ENCODE results near the gene TMEM52. TPM values are rescaled to one million over a fixed set of nuclear protein-coding genes. Genes with fewer than 3 reads are reported as not detected.

TMEM52 gene
- total and polyA plus RNA-seq, 9 of the 15 experiments (the other 6 are each of a cell fraction or from before 2014, with no cell fraction given), result 0.37 to 22.5 (median 6.8) TPM

DNA sequence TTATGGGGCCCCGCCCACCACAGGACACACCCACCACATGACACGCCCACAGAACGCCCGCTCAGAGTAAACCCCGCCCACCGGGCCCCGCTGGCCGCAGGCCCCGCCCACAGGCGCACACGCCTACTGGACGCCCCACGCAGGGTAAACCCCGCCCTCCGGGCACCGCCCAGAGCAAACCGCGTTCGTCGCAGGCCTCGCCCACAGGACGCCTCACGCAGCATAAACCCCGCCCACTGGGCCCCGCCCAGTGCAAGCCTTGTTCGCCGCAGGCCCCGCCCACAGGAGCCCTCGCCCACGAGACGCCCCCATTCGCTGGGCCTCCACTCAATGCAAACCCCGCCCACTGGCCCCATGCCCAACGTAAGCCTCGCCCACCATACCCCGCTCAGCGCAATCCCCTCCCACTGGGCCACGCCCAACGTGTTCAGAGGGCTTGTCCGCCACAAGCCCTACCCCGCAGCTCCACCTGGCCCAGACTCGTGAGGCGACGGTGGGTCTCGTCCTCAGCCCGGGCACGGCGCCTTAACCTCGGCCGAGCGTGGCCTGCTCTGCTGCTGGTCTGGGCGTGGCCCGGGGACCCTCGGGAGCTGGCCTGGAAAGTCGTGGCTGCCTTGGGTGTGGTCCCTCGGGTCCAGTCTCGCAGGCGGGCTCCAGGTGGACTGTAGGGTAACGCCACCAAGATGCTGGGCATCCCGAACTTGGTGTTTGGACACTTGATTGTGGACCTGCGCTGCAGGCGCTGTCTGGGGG is 401 bp upstream of the TMEM52 start (continued):
- TF ChIP-seq, protein P1, sequence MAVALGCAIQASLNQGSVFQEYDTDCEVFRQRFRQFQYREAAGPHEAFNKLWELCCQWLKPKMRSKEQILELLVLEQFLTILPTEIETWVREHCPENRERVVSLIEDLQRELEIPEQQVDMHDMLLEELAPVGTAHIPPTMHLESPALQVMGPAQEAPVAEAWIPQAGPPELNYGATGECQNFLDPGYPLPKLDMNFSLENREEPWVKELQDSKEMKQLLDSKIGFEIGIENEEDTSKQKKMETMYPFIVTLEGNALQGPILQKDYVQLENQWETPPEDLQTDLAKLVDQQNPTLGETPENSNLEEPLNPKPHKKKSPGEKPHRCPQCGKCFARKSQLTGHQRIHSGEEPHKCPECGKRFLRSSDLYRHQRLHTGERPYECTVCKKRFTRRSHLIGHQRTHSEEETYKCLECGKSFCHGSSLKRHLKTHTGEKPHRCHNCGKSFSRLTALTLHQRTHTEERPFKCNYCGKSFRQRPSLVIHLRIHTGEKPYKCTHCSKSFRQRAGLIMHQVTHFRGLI (CRISPR knock-in tag; IDR thresholded peaks at IDR 0.05), result no peak
- TF ChIP-seq, protein P2, sequence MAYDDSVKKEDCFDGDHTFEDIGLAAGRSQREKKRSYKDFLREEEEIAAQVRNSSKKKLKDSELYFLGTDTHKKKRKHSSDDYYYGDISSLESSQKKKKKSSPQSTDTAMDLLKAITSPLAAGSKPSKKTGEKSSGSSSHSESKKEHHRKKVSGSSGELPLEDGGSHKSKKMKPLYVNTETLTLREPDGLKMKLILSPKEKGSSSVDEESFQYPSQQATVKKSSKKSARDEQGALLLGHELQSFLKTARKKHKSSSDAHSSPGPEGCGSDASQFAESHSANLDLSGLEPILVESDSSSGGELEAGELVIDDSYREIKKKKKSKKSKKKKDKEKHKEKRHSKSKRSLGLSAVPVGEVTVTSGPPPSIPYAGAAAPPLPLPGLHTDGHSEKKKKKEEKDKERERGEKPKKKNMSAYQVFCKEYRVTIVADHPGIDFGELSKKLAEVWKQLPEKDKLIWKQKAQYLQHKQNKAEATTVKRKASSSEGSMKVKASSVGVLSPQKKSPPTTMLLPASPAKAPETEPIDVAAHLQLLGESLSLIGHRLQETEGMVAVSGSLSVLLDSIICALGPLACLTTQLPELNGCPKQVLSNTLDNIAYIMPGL (CRISPR knock-in tag; IDR thresholded peaks at IDR 0.05), result no peak
- TF ChIP-seq PPARD (CRISPR knock-in tag; IDR thresholded peaks at IDR 0.05) (no peak), WHSC1 (IDR thresholded peaks at IDR 0.05; ENCODE audit: low read length) (no peak), HDGF (IDR thresholded peaks at IDR 0.05) (peak; percentile 97), ZNF77 (CRISPR knock-in tag; IDR thresholded peaks at IDR 0.05) (no peak), MECOM (CRISPR knock-in tag; IDR thresholded peaks at IDR 0.05) (no peak), RAD51 (IDR thresholded peaks at IDR 0.05; ENCODE audit: borderline replicate concordance, low read depth) (no peak; the same call in 1 of the 2 replicates), MCM2 (IDR thresholded peaks at IDR 0.05; ENCODE audit: low read depth) (no peak), MBD2 (IDR thresholded peaks at IDR 0.05; ENCODE audit: borderline replicate concordance, low read depth) (peak; percentile 72; the same call in 1 of the 2 replicates), SMAD1 (IDR thresholded peaks at IDR 0.05; ENCODE audit: low read depth, low read length, partially characterized antibody) (no peak), L3MBTL2 (IDR thresholded peaks at IDR 0.05) (peak; percentile 85)
- TF ChIP-seq, protein P3, sequence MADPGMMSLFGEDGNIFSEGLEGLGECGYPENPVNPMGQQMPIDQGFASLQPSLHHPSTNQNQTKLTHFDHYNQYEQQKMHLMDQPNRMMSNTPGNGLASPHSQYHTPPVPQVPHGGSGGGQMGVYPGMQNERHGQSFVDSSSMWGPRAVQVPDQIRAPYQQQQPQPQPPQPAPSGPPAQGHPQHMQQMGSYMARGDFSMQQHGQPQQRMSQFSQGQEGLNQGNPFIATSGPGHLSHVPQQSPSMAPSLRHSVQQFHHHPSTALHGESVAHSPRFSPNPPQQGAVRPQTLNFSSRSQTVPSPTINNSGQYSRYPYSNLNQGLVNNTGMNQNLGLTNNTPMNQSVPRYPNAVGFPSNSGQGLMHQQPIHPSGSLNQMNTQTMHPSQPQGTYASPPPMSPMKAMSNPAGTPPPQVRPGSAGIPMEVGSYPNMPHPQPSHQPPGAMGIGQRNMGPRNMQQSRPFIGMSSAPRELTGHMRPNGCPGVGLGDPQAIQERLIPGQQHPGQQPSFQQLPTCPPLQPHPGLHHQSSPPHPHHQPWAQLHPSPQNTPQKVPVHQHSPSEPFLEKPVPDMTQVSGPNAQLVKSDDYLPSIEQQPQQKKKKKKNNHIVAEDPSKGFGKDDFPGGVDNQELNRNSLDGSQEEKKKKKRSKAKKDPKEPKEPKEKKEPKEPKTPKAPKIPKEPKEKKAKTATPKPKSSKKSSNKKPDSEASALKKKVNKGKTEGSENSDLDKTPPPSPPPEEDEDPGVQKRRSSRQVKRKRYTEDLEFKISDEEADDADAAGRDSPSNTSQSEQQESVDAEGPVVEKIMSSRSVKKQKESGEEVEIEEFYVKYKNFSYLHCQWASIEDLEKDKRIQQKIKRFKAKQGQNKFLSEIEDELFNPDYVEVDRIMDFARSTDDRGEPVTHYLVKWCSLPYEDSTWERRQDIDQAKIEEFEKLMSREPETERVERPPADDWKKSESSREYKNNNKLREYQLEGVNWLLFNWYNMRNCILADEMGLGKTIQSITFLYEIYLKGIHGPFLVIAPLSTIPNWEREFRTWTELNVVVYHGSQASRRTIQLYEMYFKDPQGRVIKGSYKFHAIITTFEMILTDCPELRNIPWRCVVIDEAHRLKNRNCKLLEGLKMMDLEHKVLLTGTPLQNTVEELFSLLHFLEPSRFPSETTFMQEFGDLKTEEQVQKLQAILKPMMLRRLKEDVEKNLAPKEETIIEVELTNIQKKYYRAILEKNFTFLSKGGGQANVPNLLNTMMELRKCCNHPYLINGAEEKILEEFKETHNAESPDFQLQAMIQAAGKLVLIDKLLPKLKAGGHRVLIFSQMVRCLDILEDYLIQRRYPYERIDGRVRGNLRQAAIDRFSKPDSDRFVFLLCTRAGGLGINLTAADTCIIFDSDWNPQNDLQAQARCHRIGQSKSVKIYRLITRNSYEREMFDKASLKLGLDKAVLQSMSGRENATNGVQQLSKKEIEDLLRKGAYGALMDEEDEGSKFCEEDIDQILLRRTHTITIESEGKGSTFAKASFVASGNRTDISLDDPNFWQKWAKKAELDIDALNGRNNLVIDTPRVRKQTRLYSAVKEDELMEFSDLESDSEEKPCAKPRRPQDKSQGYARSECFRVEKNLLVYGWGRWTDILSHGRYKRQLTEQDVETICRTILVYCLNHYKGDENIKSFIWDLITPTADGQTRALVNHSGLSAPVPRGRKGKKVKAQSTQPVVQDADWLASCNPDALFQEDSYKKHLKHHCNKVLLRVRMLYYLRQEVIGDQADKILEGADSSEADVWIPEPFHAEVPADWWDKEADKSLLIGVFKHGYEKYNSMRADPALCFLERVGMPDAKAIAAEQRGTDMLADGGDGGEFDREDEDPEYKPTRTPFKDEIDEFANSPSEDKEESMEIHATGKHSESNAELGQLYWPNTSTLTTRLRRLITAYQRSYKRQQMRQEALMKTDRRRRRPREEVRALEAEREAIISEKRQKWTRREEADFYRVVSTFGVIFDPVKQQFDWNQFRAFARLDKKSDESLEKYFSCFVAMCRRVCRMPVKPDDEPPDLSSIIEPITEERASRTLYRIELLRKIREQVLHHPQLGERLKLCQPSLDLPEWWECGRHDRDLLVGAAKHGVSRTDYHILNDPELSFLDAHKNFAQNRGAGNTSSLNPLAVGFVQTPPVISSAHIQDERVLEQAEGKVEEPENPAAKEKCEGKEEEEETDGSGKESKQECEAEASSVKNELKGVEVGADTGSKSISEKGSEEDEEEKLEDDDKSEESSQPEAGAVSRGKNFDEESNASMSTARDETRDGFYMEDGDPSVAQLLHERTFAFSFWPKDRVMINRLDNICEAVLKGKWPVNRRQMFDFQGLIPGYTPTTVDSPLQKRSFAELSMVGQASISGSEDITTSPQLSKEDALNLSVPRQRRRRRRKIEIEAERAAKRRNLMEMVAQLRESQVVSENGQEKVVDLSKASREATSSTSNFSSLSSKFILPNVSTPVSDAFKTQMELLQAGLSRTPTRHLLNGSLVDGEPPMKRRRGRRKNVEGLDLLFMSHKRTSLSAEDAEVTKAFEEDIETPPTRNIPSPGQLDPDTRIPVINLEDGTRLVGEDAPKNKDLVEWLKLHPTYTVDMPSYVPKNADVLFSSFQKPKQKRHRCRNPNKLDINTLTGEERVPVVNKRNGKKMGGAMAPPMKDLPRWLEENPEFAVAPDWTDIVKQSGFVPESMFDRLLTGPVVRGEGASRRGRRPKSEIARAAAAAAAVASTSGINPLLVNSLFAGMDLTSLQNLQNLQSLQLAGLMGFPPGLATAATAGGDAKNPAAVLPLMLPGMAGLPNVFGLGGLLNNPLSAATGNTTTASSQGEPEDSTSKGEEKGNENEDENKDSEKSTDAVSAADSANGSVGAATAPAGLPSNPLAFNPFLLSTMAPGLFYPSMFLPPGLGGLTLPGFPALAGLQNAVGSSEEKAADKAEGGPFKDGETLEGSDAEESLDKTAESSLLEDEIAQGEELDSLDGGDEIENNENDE (IDR thresholded peaks at IDR 0.05; ENCODE audit: low read depth, low read length), result no peak

All from K562 (cell line).